Heart right ventricle (tissue), 16 donors: ENCODE data around the gene INPP5A. TPM values are rescaled to one million over a fixed set of nuclear protein-coding genes. Genes with fewer than 3 reads are reported as not detected.

Experiments used
- ATAC-seq, 8 donors: fragments of 200-7000 bp; cut with Tn5 transposase; one replicate each; pipeline ENCODE4 v1.9.1; 2020; ENCODE audit warnings: mild to moderate bottlenecking in 8 of 8, moderate library complexity in 8 of 8, moderate number of reproducible peaks in 1 of 8
- DNase-seq, 2 donors: peaks; one replicate each; pipeline ENCODE4 v3.0.0-alpha.2; 2020
- H3K27ac ChIP-seq, 10 donors: fragments of 200-600 bp; sonication (generic) in 2 of 10; one replicate each; pipeline versions ENCODE4 v1.5.0 to v1.8.0; 2020 to 2022; ENCODE audit warnings: mild to moderate bottlenecking in 3 of 10
- H3K27me3 ChIP-seq, 7 donors: fragments of 200-600 bp; one replicate each; pipeline ENCODE4 v1.8.0; 2021 to 2022; ENCODE audit warnings: mild to moderate bottlenecking in 2 of 7
- H3K36me3 ChIP-seq, 9 donors: fragments of 200-600 bp; sonication (generic) in 1 of 9; one replicate each; pipeline versions ENCODE4 v1.5.0 to v1.8.0; 2020 to 2022; ENCODE audit warnings: mild to moderate bottlenecking in 2 of 9
- H3K4me1 ChIP-seq, 9 donors: fragments of 200-600 bp; sonication (generic) in 1 of 9; one replicate each; pipeline versions ENCODE4 v1.5.0 to v1.8.0; 2020 to 2022; ENCODE audit warnings: mild to moderate bottlenecking in 4 of 9
- H3K4me3 ChIP-seq, 10 donors: fragments of 200-600 bp; sonication (generic) in 2 of 10; one replicate each; pipeline versions ENCODE4 v1.5.0 to v1.8.0; 2020 to 2022; ENCODE audit warnings: mild to moderate bottlenecking in 7 of 10, moderate library complexity in 2 of 10
- H3K9me3 ChIP-seq, 11 donors: fragments of 200-600 bp in 10 of 11; sonication (generic) in 2 of 11; one replicate each; pipeline versions ENCODE4 v1.5.0 to v1.8.0; 2013 to 2022; ENCODE audit warnings: mild to moderate bottlenecking in 2 of 11, control low read depth in 1 of 11, moderate library complexity in 1 of 11
- CTCF ChIP-seq, 9 donors: fragments of 200-600 bp; sonication (generic) in 2 of 9; IDR thresholded peaks; one replicate each; pipeline versions ENCODE4 v1.5.0 to v1.8.0; 2021 to 2022; ENCODE audit warnings: antibody characterized with exemption in 9 of 9, mild to moderate bottlenecking in 5 of 9, moderate library complexity in 1 of 9
- WGBS, 2 donors: extraction: QIAGEN DNeasy Blood & Tissue Kit; methylation state at CpG; one replicate each; pipeline ENCODE4 v1.1.7; 2013; ENCODE audit warnings: inconsistent platforms in 1 of 2; 5-methylcytosine and 5-hydroxymethylcytosine counted together
- intact Hi-C, 10 donors: fragments of 100-400 bp; cut with DNase I; formaldehyde crosslinking; loops; one replicate each; pipeline versions ENCODE4 v1.11.1 to v1.14.2; 2022
- polyA plus RNA-seq, 2 donors: library from polyadenylated mRNA; stranded (reverse); fragments of 200-250 nt; gene quantifications; one replicate each; pipeline ENCODE4 v1.2.3, GENCODE V29; 2013
- total RNA-seq, 10 donors: library from RNA; stranded (reverse); fragmentation: NEBNext Ultra II Directional in 3 of 10; extraction: Animal tissue kit (Norgen Biotek cat#: 25700) in 3 of 10; gene quantifications; one replicate each; pipeline versions ENCODE4 v1.2.1 to v1.2.4, GENCODE V29; 2021 to 2023
- donor health status: Arrhythmogenic right ventricular cardiomyopathy.
- donor health status: ischemic (EF 13 %, LVEDD 7.1; RV severe dilation, severe dysfunction).
- donor health status: healthy with polysubstance abuse.
- donor health status: DM: no; HTN: yes; CAD: no.
- donor health status: DM: no; HTN: no; CAD: no.
- donor health status: ischemic (EF 25% LVEDD 6.9; RV normal size, moderate dysfunction).
- donor health status: ischemic (EF 25% LVEDD 5.7; RV mildly dilated, moderate dysfunction).
- donor health status: healthy.
- donor health status: DM: yes; HTN: yes; CAD: no.
- donor health status: Ischemic cardiomyopathy.
- donor health status: ischemic (EF 35%, LVEDD 5.7; RV mildly dilated, moderate dysfunction).
- donor health status: nonischemic (EF 11% LVEDD 7.7; RV severe dilation, severe dysfunction).
- donor health status: DM: yes; HTN: yes; CAD: no.
- donor health status: PGD.
- donor health status: ischemic (EF 29% LVEDD 5.4; RV normal size, mild dysfunction).
- donor health status: nonischemic (EF 23%, LVEDD 6.1; RV moderate dilation, normal function).

Gene INPP5A
- total and polyA plus RNA-seq, 12 donors: 30.4 to 122 (median 106) TPM

DNA sequence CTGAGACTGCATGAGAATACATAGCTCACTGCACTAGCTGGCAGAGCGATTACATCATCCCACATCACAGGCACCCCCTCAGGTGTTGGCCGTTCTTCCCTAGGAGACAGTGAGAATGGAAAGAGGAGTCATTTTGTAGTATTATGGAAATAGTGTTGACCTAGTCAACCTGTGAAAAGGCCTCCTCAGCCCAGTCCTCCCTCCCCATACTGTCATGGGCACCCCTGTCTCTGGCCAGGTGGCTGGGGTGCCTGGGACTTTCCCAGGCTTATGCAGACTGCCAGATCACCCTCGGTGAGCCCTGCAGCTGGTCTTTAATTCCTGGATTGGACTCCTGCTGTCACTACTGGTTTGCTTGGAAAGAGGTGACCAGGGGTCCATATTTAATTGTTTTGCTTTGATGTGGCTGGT, 4.0 kb downstream of the INPP5A start:
- WGBS, 2 donors: 57 to 66% methylated on average over 3 of the region's 3 CpGs
- Histone ChIP-seq H3K4me3 (no peak overlapping the region), H3K36me3 (peaks cover 0 to 12% (median 0%) of the 10 kb centered on the region in 9 donors), H3K27ac (no peak overlapping the region), H3K4me1 (peaks cover 29 to 83% (median 73%) of the 10 kb centered on the region in 9 donors), H3K27me3 (no peaks in the 10 kb centered on the region), H3K9me3 (no peaks in the 10 kb centered on the region)
- TF ChIP-seq CTCF (IDR thresholded peaks at IDR 0.05): no peak
- ATAC-seq (no peak), DNase-seq (no peak)
- intact Hi-C loops: loop anchor here in 2 of 10 donors (5.0 to 10.0 kb wide), 2 partner anchors 36 to 83 kb away; no protein-coding TSS in a partner anchor

GRCh38 chr10:132542086-132542775, 4.6 kb downstream of the INPP5A start:
- 77 to 79% methylated on average over 19 of the region's 19 CpGs for WGBS, 2 donors
- Histone ChIP-seq H3K27ac (no peak overlapping the region), H3K4me1 (peaks cover 31 to 87% (median 77%) of the 10 kb centered on the region in 9 donors), H3K4me3 (no peak overlapping the region), H3K27me3 (no peaks in the 10 kb centered on the region), H3K9me3 (no peaks in the 10 kb centered on the region), H3K36me3 (peaks cover 0 to 12% (median 0%) of the 10 kb centered on the region in 9 donors)
- DNase-seq: no peak
- intact Hi-C loops: loop anchor here in 2 of 10 donors (5.0 to 10.0 kb wide), 2 partner anchors 35 to 83 kb away; no protein-coding TSS in a partner anchor
- ATAC-seq: no peak
- no peak for TF ChIP-seq CTCF (IDR thresholded peaks at IDR 0.05)

GRCh38 chr10:132542819-132543218, 5.2 kb downstream of the INPP5A start:
- intact Hi-C loops: loop anchor here in 2 of 10 donors (5.0 to 10.0 kb wide), 2 partner anchors 34 to 82 kb away; no protein-coding TSS in a partner anchor
- 94 to 96% methylated on average over 3 of the region's 3 CpGs for WGBS, 2 donors

More at GRCh38 chr10:132542819-132543218, 5.2 kb downstream of the INPP5A start:
- no peak overlapping the region for H3K27ac ChIP-seq
- peaks cover 0 to 12% (median 0%) of the 10 kb centered on the region in 9 donors for H3K36me3 ChIP-seq
- ATAC-seq (no peak), DNase-seq (no peak)
- no peak overlapping the region for H3K4me3 ChIP-seq
- no peak for TF ChIP-seq CTCF (IDR thresholded peaks at IDR 0.05)
- H3K9me3 ChIP-seq: no peaks in the 10 kb centered on the region
- no peaks in the 10 kb centered on the region for H3K27me3 ChIP-seq
- peaks cover 31 to 93% (median 81%) of the 10 kb centered on the region in 9 donors for H3K4me1 ChIP-seq
